ENCODE results near the gene SPDYE18.
"Not testable (repeated sequence)": the region's sequence is repeated elsewhere in the genome, so short reads cannot be mapped to it uniquely, and the experiment has no call there.

GRCh38 chr7:77108362-77108761 lies 46.0 kb upstream of the SPDYE18 start:
- not testable (repeated sequence) for TF ChIP-seq CTCF (IDR thresholded peaks at IDR 0.05); USF2 (IDR thresholded peaks at IDR 0.05; ENCODE audit: borderline replicate concordance, low read depth, low read length); EP300 (IDR thresholded peaks at IDR 0.05; ENCODE audit: borderline replicate concordance in 1 of 2, low read depth in 1 of 2, low read length in 1 of 2); GATA2 (CRISPR knock-in tag; IDR thresholded peaks at IDR 0.05); POLR2AphosphoS5 (IDR thresholded peaks at IDR 0.05; ENCODE audit: low read depth, low read length); JUND (IDR thresholded peaks at IDR 0.05); RAD21 (IDR thresholded peaks at IDR 0.05; ENCODE audit: low read length); NFIC (IDR thresholded peaks at IDR 0.05; ENCODE audit: borderline replicate concordance); REST (IDR thresholded peaks at IDR 0.05; ENCODE audit: low read depth, low read length); MXI1 (IDR thresholded peaks at IDR 0.05; ENCODE audit: low read depth, low read length); TAF1 (IDR thresholded peaks at IDR 0.05; ENCODE audit: borderline replicate concordance, low read depth, low read length)
